ENCODE data around the gene CDC40.
A peak's percentile ranks its signal among the peaks of the same experiment; 100 is the strongest.

Gene CDC40

GRCh38 chr6:110180228-110181008 is at the start of gene CDC40:
CDC40 (plus strand) TSS chr6:110180427; CDS start chr6:110180445, 18 bp downstream.
- DNase-seq, result peak; percentile 86 to 90
- TF ChIP-seq POLR2A (IDR thresholded peaks at IDR 0.05; ENCODE audit: low read length) (peak; percentile 72), GATA1 (IDR thresholded peaks at IDR 0.05; ENCODE audit: low read depth, low read length) (no peak)

DNA sequence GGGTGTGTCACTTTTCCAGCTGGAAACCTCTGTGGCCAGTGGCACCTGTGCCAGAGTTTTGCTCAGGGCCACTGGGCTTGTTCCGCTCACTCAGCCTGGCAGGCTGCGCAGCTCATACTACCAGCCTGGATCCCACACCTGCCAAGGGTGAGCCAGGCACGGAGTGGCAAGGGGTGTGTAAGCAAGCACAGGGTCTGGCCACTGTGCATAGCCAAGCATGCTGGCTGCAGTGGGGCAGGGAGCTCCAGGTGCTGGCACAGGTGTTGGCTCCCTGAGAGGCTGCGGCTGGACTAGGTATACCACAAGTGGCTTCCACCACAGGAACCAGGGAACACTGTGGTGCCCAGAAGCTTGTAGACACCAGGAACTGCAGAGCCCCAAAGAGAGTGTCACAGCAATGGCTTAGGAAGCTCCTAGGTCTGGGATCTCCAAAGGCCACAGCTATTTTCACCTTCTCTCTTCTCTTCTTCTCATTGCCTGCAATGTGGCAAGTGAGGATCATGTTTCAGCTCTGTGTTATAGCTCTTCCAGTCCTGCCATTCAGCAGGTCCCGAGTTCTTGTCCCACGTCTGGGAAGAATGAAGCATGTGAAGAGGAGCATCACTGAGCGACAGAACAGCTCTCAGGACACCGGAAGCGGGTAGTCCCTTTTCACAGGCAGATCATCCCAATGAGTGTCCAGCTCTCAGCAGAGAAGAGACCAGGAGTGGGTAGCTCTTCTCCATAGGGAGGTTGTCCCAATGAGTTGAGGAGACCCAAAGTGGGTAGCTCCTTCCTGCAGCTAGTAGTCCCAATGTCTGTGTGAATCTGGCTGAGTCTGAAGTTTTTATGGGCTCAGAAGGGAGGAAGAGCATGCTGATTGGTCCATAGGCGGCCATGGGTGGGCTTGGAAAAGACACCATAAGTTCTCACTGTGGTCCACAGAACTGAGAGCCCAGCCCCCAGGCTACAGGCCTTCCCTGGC is 42.0 kb upstream of the CDC40 start:
- peak in 1 of 2 experiments; percentile 34 for DNase-seq
- TF ChIP-seq GATA1 (IDR thresholded peaks at IDR 0.05; ENCODE audit: low read depth, low read length) (no peak), POLR2A (IDR thresholded peaks at IDR 0.05; ENCODE audit: low read length) (no peak)

DNA sequence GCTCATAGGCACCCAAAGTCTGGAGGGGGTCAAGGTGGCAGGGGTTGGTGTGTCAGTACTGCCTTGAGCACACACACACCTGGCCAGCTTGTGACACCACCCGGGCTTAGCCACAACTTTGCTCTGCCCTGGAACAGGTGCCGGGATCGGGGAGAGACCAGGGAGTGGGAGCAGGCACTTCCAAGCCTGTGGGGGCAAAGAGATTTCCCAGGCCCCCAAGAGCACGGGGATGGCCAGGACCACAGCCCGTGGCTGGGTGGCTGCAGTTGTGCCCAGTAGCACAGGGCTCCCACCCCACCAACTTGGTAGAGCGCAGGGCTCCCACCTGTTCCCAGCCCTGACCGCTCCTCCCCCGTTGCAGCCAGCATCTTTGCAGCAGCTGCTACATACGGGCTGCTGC is 41.2 kb upstream of the CDC40 start:
- no peak for DNase-seq
- TF ChIP-seq GATA1 (IDR thresholded peaks at IDR 0.05; ENCODE audit: low read depth, low read length) (no peak), POLR2A (IDR thresholded peaks at IDR 0.05; ENCODE audit: low read length) (no peak)

GRCh38 chr6:110140650-110141049 is 39.6 kb upstream of the CDC40 start:
- DNase-seq, result peak in 1 of 2 experiments; percentile 1
- TF ChIP-seq GATA1 (IDR thresholded peaks at IDR 0.05; ENCODE audit: low read depth, low read length) (no peak), POLR2A (IDR thresholded peaks at IDR 0.05; ENCODE audit: low read length) (no peak)

DNA sequence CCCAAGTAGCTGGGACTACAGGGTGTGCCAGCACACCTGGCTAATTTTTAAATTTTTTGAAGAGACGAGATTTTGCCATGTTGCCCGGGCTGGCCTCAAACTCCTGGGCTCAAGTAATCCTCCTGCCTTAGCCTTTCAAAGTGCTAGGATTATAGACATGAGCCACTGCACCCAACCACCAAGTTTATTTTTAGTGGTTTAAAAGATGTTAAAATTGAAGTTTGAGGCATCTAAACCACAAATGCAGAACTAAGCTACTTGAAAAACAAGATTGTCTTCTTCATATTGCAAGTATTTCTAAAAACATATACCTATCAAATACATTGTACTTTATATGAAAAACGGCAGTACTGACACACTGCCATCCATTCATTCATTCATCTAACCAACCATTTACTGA is 32.4 kb upstream of the CDC40 start:
- no peak for DNase-seq

GRCh38 chr6:110158479-110158878 is 21.7 kb upstream of the CDC40 start:
- TF ChIP-seq POLR2A (IDR thresholded peaks at IDR 0.05; ENCODE audit: low read length), result no peak
- no peak for TF ChIP-seq GATA1 (IDR thresholded peaks at IDR 0.05; ENCODE audit: low read depth, low read length)
- no peak for DNase-seq

More for the DNA sequence above, 32.4 kb upstream of the CDC40 start:
- TF ChIP-seq GATA1 (IDR thresholded peaks at IDR 0.05; ENCODE audit: low read depth, low read length) (no peak), POLR2A (IDR thresholded peaks at IDR 0.05; ENCODE audit: low read length) (no peak)

DNA sequence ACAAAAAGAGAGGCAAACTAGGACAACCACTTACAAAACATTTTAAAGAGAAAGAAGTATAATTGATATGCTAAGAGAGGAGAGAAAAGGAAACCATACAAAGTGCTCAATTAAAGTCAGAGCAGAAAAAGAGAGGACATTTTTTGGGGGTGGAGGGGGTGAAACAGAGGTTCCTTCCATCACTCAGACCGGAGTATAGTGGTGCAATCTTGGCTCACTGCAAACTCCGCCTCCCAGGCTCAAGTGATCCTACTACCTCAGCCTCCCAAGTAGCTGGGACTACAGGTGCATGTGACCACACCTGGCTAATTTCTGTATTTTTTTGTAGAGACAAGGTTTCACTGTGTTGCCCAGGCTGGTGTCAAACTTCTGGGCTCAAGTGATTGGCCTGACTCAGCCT is 10.1 kb upstream of the CDC40 start:
- DNase-seq, result no peak
- TF ChIP-seq GATA1 (IDR thresholded peaks at IDR 0.05; ENCODE audit: low read depth, low read length) (no peak), POLR2A (IDR thresholded peaks at IDR 0.05; ENCODE audit: low read length) (no peak)

GRCh38 chr6:110173506-110174132 is 6.6 kb upstream of the CDC40 start:
- no peak for TF ChIP-seq POLR2A (IDR thresholded peaks at IDR 0.05; ENCODE audit: low read length)
- TF ChIP-seq GATA1 (IDR thresholded peaks at IDR 0.05; ENCODE audit: low read depth, low read length), result no peak
- no peak for DNase-seq

GRCh38 chr6:110178626-110179405 is 1.4 kb upstream of the CDC40 start:
- no peak for TF ChIP-seq POLR2A (IDR thresholded peaks at IDR 0.05; ENCODE audit: low read length)
- no peak for TF ChIP-seq GATA1 (IDR thresholded peaks at IDR 0.05; ENCODE audit: low read depth, low read length)
- DNase-seq, result peak; percentile 77 to 85

GRCh38 chr6:110179406-110180227 is 610 bp upstream of the CDC40 start, which contains the start of gene WASF1:
WASF1 (minus strand) TSS chr6:110179670; CDS start chr6:110127601, 52,069 bp downstream.
- no peak for TF ChIP-seq GATA1 (IDR thresholded peaks at IDR 0.05; ENCODE audit: low read depth, low read length)
- no peak for TF ChIP-seq POLR2A (IDR thresholded peaks at IDR 0.05; ENCODE audit: low read length)
- DNase-seq, result peak; percentile 96

- peak; percentile 38 to 58 for DNase-seq
Observed at GRCh38 chr6:110181131-110182030, 1.2 kb downstream of the CDC40 start.

More at GRCh38 chr6:110181131-110182030, 1.2 kb downstream of the CDC40 start:
- no peak for TF ChIP-seq GATA1 (IDR thresholded peaks at IDR 0.05; ENCODE audit: low read depth, low read length)
- TF ChIP-seq POLR2A (IDR thresholded peaks at IDR 0.05; ENCODE audit: low read length), result no peak

Data from erythroblast (primary cell).